ENCODE data around the gene BICDL1.

The BICDL1 gene

DNA sequence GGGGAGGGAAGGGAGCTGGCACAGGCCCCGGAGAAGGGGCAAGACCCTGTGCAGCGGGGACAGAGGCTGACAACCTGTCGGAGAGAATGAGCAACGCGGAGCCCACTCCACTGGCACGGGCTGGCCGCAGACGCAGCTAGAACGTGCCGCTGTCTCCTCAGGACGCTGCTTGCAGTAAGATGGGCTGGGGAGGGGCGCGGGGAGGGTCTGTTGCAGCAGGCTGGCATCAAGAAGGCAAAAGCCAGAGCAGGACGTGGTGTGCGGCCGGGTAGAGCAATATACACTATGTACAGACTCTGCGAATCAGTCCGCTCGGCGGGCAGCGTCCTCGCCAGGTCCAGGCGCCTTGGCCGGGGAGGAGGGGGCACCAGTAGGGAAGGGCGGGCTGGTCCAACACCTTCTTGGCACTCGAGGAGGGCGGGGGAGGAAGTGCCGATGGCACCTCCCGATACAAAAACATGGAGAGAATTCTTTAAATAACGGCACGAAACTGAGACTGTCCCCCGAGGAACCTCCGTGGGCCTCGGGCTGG lies 107.7 kb downstream of the BICDL1 start:
- peaks cover 31% of the 10 kb centered on the region for H3K36me3 ChIP-seq (replicated peaks)
- no peaks in the 10 kb centered on the region for H3K27me3 ChIP-seq (ENCODE audit: low read depth)
- in situ Hi-C loops (cut with MboI; ENCODE audit: low sequenced_read_pairs), result no loop called here
- H3K9me3 ChIP-seq, result no peaks in the 10 kb centered on the region
- no peaks in the 10 kb centered on the region for H3K4me1 ChIP-seq
- no peak for DNase-seq (ENCODE audit: low spot score in 2 of 2)
- no peak overlapping the region for H3K4me3 ChIP-seq

DNA sequence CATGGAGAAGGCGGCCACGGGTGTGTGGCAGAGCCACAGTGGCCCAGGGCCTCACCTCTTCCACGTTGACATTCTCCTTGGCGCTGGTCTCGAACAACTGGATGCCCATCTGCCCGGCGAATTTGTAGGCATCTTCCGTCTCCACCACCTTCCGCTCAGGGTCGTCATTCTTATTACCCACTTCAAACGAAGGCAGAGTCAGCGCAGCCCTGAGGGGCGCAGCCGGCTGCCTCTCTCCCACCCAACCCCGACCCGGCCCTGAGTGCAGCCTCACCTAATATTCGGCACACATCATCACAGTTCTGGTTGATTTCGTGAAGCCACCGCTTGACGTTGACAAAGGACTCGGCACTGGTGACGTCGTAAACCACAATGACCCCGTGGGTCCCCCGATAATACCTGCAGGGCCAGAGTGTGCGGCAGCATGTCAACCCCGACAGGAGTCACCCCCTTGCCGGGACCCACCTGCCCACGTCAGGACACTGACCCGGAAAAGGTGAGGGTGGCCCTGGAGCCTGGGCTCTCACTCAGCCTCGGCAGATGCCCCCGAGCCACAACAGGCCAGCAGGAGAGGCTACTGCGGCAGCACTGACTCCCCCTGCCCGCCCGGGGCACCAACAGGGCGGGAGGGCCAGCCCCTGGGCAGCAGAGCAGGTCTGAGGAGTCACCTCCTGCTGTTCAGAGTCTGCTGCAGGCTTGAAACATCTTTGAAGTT lies 109.9 kb downstream of the BICDL1 start:
- no peaks in the 10 kb centered on the region for H3K27me3 ChIP-seq (ENCODE audit: low read depth)
- H3K9me3 ChIP-seq, result no peaks in the 10 kb centered on the region
- in situ Hi-C loops (cut with MboI; ENCODE audit: low sequenced_read_pairs), result no loop called here
- DNase-seq (ENCODE audit: low spot score in 2 of 2), result no peak
- no peak overlapping the region for H3K4me3 ChIP-seq
- H3K36me3 ChIP-seq (replicated peaks), result peaks cover 43% of the 10 kb centered on the region
- H3K4me1 ChIP-seq, result no peaks in the 10 kb centered on the region

DNA sequence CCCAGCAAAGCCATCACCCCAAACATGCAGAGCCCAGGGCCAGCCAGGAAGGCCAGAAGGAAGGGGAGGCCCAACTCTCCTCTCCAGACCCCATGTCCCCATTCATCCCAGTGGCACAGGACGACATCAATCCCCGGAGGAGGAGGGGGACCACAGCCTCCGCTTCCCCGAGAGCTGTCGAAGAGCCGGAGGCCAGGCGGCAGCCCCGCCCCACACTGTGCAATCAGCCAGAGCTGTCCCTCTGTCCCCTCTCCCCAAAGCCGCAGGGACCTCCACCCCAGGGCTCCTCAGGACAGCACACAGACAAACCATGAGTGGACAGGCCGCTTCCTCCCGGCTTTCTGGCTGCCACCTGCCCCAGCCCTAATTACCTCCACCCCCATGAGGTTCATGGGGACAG lies 110.7 kb downstream of the BICDL1 start:
- peaks cover 50% of the 10 kb centered on the region for H3K36me3 ChIP-seq (replicated peaks)
- no peaks in the 10 kb centered on the region for H3K4me1 ChIP-seq
- H3K27me3 ChIP-seq (ENCODE audit: low read depth), result no peaks in the 10 kb centered on the region
- in situ Hi-C loops (cut with MboI; ENCODE audit: low sequenced_read_pairs), result no loop called here
- no peaks in the 10 kb centered on the region for H3K9me3 ChIP-seq
- no peak overlapping the region for H3K4me3 ChIP-seq
- no peak for DNase-seq (ENCODE audit: low spot score in 2 of 2)

DNA sequence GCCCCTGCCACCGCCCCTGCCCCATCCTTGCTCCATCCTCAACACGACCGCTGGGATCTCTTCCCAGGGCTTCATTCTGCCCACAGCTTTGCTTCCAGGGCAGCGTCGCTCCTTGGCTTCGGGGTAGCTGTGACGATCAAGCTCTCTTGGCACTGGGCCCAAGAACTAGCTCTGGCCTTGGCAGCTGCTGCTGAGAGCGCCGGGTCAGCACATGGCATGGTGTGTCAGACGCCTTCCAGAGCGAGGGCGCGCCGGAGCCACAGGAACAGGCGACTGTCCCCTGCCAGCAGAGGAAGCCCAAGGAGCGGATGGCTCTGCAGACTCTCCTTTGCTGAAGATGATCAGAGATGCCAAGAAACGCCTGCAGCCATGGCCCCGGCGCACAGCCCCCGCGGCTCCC lies 111.6 kb downstream of the BICDL1 start:
- Histone ChIP-seq H3K9me3 (no peaks in the 10 kb centered on the region), H3K4me3 (no peak overlapping the region), H3K36me3 (replicated peaks) (peaks cover 48% of the 10 kb centered on the region), H3K27me3 (ENCODE audit: low read depth) (no peaks in the 10 kb centered on the region), H3K4me1 (no peaks in the 10 kb centered on the region)
- DNase-seq (ENCODE audit: low spot score in 2 of 2), result no peak
- in situ Hi-C loops (cut with MboI; ENCODE audit: low sequenced_read_pairs), result no loop called here

DNA sequence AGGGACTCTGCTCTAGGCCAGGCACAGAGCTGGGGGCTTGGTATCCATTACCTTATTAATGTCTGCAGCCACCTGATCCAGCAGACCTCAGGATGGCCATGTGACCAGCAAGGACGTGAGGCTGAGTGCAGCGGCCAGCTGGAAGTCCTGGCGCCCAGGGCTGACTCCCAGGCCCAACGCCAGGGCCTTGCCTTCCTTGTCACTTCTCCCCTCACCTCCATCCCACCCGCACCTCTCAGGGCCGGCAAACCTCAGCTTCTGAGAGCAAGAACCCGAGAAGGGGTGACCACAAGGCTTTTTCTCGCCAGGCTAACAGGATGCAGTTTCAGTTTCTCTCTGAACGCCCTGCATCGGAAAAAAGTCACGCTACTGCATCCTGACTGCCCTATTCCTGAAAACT lies 112.1 kb downstream of the BICDL1 start:
- Histone ChIP-seq H3K9me3 (no peaks in the 10 kb centered on the region), H3K4me1 (no peaks in the 10 kb centered on the region), H3K4me3 (no peak overlapping the region), H3K36me3 (replicated peaks) (peaks cover 51% of the 10 kb centered on the region), H3K27me3 (ENCODE audit: low read depth) (no peaks in the 10 kb centered on the region)
- in situ Hi-C loops (cut with MboI; ENCODE audit: low sequenced_read_pairs), result no loop called here
- no peak for DNase-seq (ENCODE audit: low spot score in 2 of 2)

DNA sequence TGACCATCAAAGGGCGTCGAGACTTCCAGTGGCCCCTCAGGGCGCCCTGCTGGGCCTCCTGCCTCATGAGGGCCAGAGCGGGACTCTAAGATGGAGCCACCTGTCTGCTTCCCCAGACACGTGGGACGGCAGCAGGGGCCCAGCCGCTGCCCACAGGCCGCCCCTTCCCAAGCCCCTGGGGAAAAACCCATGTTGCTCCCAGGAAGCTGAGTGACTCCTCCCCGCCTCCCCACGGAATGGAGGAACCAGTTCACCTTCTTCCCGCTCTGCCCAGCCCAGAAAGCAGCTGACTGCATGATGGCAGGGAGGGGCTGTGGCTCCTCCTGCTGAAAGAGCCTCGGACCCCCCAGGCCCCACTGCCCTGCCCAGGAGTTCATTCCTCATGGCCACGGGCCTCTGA lies 112.6 kb downstream of the BICDL1 start:
- H3K4me1 ChIP-seq, result no peaks in the 10 kb centered on the region
- no peak for DNase-seq (ENCODE audit: low spot score in 2 of 2)
- in situ Hi-C loops (cut with MboI; ENCODE audit: low sequenced_read_pairs), result no loop called here
- no peak overlapping the region for H3K4me3 ChIP-seq
- H3K27me3 ChIP-seq (ENCODE audit: low read depth), result no peaks in the 10 kb centered on the region
- H3K9me3 ChIP-seq, result no peaks in the 10 kb centered on the region
- H3K36me3 ChIP-seq (replicated peaks), result peaks cover 49% of the 10 kb centered on the region

DNA sequence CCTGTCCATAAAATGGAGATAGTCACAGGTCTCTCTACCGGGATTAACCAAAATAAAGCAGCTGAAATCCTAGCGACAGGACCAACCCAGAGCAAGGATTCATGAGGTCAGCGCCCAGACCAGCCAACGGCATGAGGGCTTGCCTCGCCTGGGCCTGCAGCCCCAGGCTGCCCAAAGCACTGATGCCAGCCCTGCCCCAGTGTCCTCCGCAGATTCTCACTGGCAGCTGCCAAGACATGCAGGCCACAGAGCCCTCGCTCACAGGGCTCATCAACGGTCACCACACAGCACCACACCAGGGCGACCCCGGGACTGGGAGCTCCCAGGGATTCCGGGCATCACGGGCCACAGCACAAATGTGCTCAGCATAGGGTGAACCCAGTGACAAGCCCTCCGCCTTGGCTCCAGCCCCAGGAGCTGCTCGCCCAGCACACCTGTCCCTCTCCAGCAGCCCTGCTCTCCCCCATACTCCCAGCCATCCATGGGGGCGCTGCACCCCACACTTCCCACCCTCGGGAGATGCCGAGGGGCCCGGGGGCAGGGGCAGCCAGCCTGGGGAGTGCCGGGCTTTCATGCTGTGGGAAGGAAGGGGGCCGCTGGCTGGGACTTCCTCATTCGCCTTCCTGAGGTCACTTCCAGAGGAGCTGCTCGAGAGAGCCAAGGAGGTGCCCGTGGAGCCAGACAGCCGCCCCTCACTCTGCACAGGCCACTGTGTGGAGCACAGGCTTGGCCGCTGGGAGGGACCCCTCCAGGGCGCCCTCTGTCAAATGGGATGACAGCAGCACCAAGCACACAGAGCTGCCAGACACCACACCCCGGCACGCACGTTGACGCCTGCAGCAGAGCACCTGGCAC lies 113.4 kb downstream of the BICDL1 start:
- H3K27me3 ChIP-seq (ENCODE audit: low read depth), result no peaks in the 10 kb centered on the region
- in situ Hi-C loops (cut with MboI; ENCODE audit: low sequenced_read_pairs), result no loop called here
- no peak for DNase-seq (ENCODE audit: low spot score in 2 of 2)
- H3K9me3 ChIP-seq, result no peaks in the 10 kb centered on the region
- peaks cover 41% of the 10 kb centered on the region for H3K36me3 ChIP-seq (replicated peaks)
- no peaks in the 10 kb centered on the region for H3K4me1 ChIP-seq
- no peak overlapping the region for H3K4me3 ChIP-seq

DNA sequence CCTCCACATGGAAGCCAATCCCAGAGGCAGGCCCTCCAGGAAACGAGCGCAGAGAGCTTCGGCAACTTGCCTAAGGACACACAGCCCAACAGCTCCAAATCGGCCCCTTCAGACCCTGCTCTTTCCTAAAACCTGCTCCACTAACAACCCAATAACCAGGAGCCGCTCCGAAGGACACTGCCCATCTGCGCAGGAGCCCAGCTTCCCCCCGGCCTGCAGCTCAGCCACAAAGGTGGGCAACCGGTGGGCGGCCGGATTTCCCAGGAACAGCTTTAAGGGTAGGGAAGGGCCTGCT lies 114.0 kb downstream of the BICDL1 start:
- Histone ChIP-seq H3K9me3 (no peaks in the 10 kb centered on the region), H3K4me3 (no peak overlapping the region), H3K4me1 (no peaks in the 10 kb centered on the region), H3K27me3 (ENCODE audit: low read depth) (no peaks in the 10 kb centered on the region), H3K36me3 (replicated peaks) (peaks cover 38% of the 10 kb centered on the region)
- no peak for DNase-seq (ENCODE audit: low spot score in 2 of 2)
- in situ Hi-C loops (cut with MboI; ENCODE audit: low sequenced_read_pairs), result no loop called here

DNA sequence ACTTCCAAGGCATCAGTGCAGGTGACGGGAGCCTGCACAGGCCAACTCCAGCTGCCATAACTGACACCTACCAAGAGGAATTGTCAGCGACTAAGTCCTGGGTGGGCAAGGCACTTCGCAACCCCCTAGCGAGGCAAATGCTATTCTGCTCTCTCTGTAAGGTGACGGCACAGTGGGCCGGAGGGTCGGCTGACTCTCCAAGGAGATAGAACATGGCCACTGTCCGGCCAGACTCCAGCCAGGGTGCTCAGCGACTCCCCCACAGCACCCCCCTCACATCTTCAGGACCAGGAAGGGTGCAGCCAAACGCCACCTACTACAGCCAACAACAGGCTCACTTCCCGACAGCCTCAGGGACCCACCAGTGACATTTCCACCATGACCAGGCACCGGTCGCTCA lies 114.3 kb downstream of the BICDL1 start:
- H3K27me3 ChIP-seq (ENCODE audit: low read depth), result no peaks in the 10 kb centered on the region
- H3K9me3 ChIP-seq, result no peaks in the 10 kb centered on the region
- H3K36me3 ChIP-seq (replicated peaks), result peaks cover 38% of the 10 kb centered on the region
- H3K4me3 ChIP-seq, result no peak overlapping the region
- in situ Hi-C loops (cut with MboI; ENCODE audit: low sequenced_read_pairs), result no loop called here
- DNase-seq (ENCODE audit: low spot score in 2 of 2), result no peak
- H3K4me1 ChIP-seq, result no peaks in the 10 kb centered on the region

DNA sequence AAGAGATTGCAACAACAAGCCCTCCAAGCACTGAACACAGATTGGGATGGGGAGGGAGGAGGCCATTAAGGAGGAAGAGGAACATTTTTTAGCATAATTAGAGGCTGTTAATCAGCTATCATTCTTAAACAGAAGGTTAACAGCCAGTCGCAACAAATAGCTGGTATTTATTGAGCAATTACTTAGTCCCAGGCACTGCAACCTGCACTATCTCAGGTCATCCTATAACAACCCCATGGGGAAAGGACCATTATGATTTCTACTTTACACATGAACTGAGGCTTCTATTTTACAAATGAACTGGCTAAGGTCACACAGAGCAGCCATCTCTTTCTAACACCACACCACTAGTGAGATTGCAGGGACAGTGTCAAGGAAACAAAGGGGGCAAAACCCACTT lies 117.1 kb downstream of the BICDL1 start:
- Histone ChIP-seq H3K27me3 (ENCODE audit: low read depth) (no peaks in the 10 kb centered on the region), H3K4me1 (no peaks in the 10 kb centered on the region), H3K36me3 (replicated peaks) (peaks cover 30% of the 10 kb centered on the region), H3K9me3 (no peaks in the 10 kb centered on the region), H3K4me3 (no peak overlapping the region)
- in situ Hi-C loops (cut with MboI; ENCODE audit: low sequenced_read_pairs), result no loop called here
- DNase-seq (ENCODE audit: low spot score in 2 of 2), result no peak

DNA sequence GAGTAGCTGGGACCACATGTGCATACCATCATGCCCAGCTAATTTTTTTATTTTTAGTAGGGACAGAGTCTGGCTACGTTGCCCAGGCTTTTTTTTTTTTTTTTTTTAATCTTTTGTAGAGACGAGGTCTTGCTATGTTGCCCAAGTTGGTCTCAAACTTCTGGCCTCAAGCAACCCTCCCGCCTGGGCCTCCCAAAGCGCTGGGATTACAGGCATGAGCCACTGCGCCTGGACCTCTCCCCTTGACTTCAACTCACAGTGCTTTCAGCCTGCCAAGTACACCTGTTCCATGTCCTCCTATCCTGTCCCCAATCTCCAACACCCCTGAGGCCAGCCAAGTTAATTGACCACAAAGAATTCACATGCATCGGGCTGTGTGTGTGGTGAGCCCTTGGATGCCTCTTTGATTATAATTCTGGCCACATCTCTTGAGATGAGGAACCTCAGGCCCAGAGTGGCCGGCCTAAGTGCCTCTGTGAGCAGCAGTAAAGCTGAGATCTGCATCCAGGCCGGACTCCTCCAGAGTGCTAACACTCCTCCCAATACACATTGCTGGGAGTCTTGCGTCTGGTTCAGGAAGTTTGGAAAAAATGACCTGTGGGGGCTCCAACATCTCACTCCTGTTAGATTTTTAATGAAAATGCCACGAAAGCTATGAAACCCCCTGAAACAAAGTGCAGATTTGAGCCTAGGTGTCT lies 120.7 kb downstream of the BICDL1 start:
- H3K4me1 ChIP-seq, result no peaks in the 10 kb centered on the region
- H3K4me3 ChIP-seq, result no peak overlapping the region
- no peaks in the 10 kb centered on the region for H3K9me3 ChIP-seq
- in situ Hi-C loops (cut with MboI; ENCODE audit: low sequenced_read_pairs), result no loop called here
- H3K27me3 ChIP-seq (ENCODE audit: low read depth), result no peaks in the 10 kb centered on the region
- H3K36me3 ChIP-seq (replicated peaks), result peaks cover 10% of the 10 kb centered on the region; the same call in 1 of the 2 replicates
- DNase-seq (ENCODE audit: low spot score in 2 of 2), result no peak

DNA sequence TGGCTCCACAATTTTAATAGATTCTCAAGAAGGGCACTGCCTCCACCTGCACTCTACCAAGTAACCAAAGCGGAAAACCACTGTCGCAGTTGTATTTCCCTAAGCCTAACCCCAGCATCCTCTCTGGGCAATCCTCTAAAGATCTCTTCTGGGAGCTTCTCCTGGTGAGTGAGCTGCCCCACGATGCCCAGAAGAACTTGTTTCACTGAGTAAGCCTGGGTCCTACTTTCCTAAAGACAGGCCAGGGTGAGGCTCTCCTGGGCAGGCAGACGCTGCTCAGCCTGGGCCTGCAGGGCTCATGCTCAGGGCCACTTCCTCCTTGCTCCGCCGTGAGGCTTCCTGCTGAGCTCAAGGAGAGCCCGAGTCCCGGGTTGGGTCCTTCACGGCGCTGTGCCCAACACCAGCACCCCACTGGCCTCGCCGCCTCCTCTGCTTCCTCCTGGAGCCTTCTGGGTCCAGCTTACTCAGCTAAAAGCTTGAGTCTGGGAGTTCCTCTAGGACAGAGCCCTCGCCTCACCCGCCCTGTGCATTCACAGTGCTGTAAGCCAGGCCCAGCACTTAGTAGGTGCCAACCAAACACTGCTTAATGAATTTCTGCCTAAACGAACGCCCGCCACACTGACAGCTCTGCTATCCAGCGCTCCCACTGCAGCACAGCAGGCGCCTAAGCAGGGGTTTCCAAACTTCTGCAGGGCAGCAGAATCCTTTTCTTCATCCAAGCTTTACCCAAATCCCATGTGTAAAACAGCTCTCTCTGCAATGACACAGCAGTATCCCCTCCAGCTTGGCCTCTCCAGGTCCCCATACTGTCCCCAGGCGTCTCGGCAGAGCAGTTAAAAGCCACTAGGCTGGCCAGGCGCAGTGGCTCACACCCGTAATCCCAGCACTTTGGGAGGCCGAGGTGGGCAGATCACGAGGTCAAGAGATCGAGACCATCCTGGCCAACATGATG lies 121.8 kb downstream of the BICDL1 start:
- in situ Hi-C loops (cut with MboI; ENCODE audit: low sequenced_read_pairs), result no loop called here

DNA sequence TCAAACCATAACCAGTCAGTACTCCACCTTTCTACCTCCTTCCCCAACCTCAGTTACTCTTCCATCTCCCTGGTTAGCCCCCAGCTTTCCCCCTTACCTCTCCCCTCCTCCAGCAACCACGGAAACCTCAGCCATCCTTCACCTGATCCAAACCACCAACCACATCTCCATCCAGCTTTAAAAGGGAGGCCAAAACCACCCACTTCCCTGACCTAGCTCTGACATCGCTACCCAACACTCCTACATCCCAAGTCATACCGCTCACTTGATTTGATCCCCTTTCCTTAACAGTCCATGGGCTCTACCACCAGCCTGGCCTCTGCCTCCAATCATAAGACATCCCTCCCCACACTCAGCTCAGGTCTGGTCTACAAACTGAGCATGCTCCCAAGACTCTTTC lies 126.0 kb downstream of the BICDL1 start:
- in situ Hi-C loops (cut with MboI; ENCODE audit: low sequenced_read_pairs), result no loop called here
- peak overlapping the region; percentile 91; the same call in 1 of the 2 replicates for H3K4me3 ChIP-seq
- peaks cover 18% of the 10 kb centered on the region for H3K4me1 ChIP-seq
- peaks cover 10% of the 10 kb centered on the region; the same call in 1 of the 2 replicates for H3K36me3 ChIP-seq (replicated peaks)
- H3K9me3 ChIP-seq, result no peaks in the 10 kb centered on the region
- DNase-seq (ENCODE audit: low spot score in 2 of 2), result no peak
- H3K27me3 ChIP-seq (ENCODE audit: low read depth), result no peaks in the 10 kb centered on the region

More for the DNA sequence above, 121.8 kb downstream of the BICDL1 start:
- no peaks in the 10 kb centered on the region for H3K27me3 ChIP-seq (ENCODE audit: low read depth)
- H3K36me3 ChIP-seq (replicated peaks), result peaks cover 16% of the 10 kb centered on the region
- peaks cover under 1% of the 10 kb centered on the region for H3K4me1 ChIP-seq
- DNase-seq (ENCODE audit: low spot score in 2 of 2), result no peak
- no peaks in the 10 kb centered on the region for H3K9me3 ChIP-seq
- H3K4me3 ChIP-seq, result no peak overlapping the region
